HG03469 (cell line): ENCODE data around the gene PRR5.

Source experiments
- ATAC-seq: cut with Tn5 transposase; IDR thresholded peaks from one replicate; pipeline ENCODE4 v1.9.1; 2021; ENCODE audit warnings: mild to moderate bottlenecking, moderate library complexity, moderate number of reproducible peaks; ENCODE audit not compliant: unreplicated experiment

Gene PRR5

GRCh38 chr22:44692662-44693007 lies 9.4 kb upstream of the PRR5 start:
- ATAC-seq: no peak

GRCh38 chr22:44693145-44693544 lies 8.9 kb upstream of the PRR5 start:
- ATAC-seq: no peak

- ATAC-seq: no peak
Measured at GRCh38 chr22:44693756-44694155, 8.2 kb upstream of the PRR5 start.

- ATAC-seq: no peak
Measured at GRCh38 chr22:44697423-44698141, 4.4 kb upstream of the PRR5 start.

GRCh38 chr22:44698531-44699421 lies 3.2 kb upstream of the PRR5 start:
- ATAC-seq: no peak

- ATAC-seq: no peak
Measured at GRCh38 chr22:44700456-44700855, 1.5 kb upstream of the PRR5 start.

GRCh38 chr22:44701187-44701790 lies 715 bp upstream of the PRR5 start:
- no peak for ATAC-seq

GRCh38 chr22:44702479-44703198 lies 635 bp downstream of the PRR5 start:
- peak; percentile 7 for ATAC-seq

GRCh38 chr22:44703255-44703870 lies 1.4 kb downstream of the PRR5 start:
- no peak for ATAC-seq

GRCh38 chr22:44704159-44705021 lies 2.4 kb downstream of the PRR5 start:
- ATAC-seq: no peak

- ATAC-seq: no peak
Measured at GRCh38 chr22:44705022-44705297, 3.0 kb downstream of the PRR5 start.

GRCh38 chr22:44706488-44706887 lies 4.5 kb downstream of the PRR5 start:
- no peak for ATAC-seq

- ATAC-seq: no peak
Measured at GRCh38 chr22:44707178-44707577, 5.2 kb downstream of the PRR5 start.

- no peak for ATAC-seq
Measured at GRCh38 chr22:44707752-44708151, 5.7 kb downstream of the PRR5 start.

- ATAC-seq: no peak
Measured at GRCh38 chr22:44709881-44710392, 7.9 kb downstream of the PRR5 start.

- no peak for ATAC-seq
Measured at GRCh38 chr22:44710474-44711240, 8.7 kb downstream of the PRR5 start.

GRCh38 chr22:44711241-44711560 lies 9.2 kb downstream of the PRR5 start:
- ATAC-seq: no peak

- no peak for ATAC-seq
Measured at GRCh38 chr22:44711690-44712555, 9.9 kb downstream of the PRR5 start.
